OCI-LY7 (cell line): ENCODE measurements around the gene ERMAP. TPM values are rescaled to one million over a fixed set of nuclear protein-coding genes. Genes with fewer than 3 reads are reported as not detected.

Experiments
- BruUV-seq: library from RNA; stranded (reverse); fragments of 400-500 nt; replicated peaks from 2 replicates; lab custom pipeline; 2021; lab: Mats Ljungman, UMichigan
- CTCF ChIA-PET: fragments of 300-600 bp; sonication (Branson Sonifier 250); formaldehyde crosslinking; loops from one replicate; lab custom pipeline; 2022; ENCODE audit warnings: antibody characterized with exemption; ENCODE audit not compliant: unreplicated experiment; lab: Charles Lee
- POLR2A ChIA-PET: fragments of 300-600 bp; sonication (Branson Sonifier 250); formaldehyde crosslinking; loops from one replicate; lab custom pipeline; 2022; ENCODE audit warnings: antibody characterized with exemption; lab: Charles Lee
- DNase-seq: peaks from one replicate; pipeline ENCODE4 v3.0.0-alpha.2; 2015; ENCODE audit warnings: low spot score
- H2AFZ ChIP-seq: fragments of 200-600 bp; sonication (generic), shearing (Covaris generic); 2 replicates; pipeline ENCODE4 v1.6.1; 2014; ENCODE audit warnings: mild to moderate bottlenecking, antibody characterized with exemption, low read length, moderate library complexity
- H3K27ac ChIP-seq: fragments of 200-600 bp; sonication (generic); 2 replicates; pipeline ENCODE4 v1.5.1; 2014; ENCODE audit warnings: mixed run types, low read depth, mild to moderate bottlenecking, moderate library complexity, low read length, inconsistent platforms; ENCODE audit not compliant: poor library complexity, severe bottlenecking
- H3K36me3 ChIP-seq: fragments of 200-600 bp; sonication (generic); 2 replicates; pipeline ENCODE4 v1.6.1; 2014; ENCODE audit warnings: mild to moderate bottlenecking, antibody characterized with exemption, low read length, moderate library complexity, mixed read lengths; ENCODE audit not compliant: insufficient read depth
- H3K4me1 ChIP-seq: fragments of 200-600 bp; sonication (generic); 2 replicates; pipeline ENCODE4 v1.5.1; 2014; ENCODE audit warnings: mild to moderate bottlenecking, low read length; ENCODE audit not compliant: insufficient read depth, poor library complexity, severe bottlenecking
- H3K4me2 ChIP-seq: fragments of 200-600 bp; sonication (generic); 2 replicates; pipeline ENCODE4 v1.6.1; 2014; ENCODE audit warnings: mild to moderate bottlenecking, low read length
- H3K4me3 ChIP-seq: fragments of 200-600 bp; sonication (generic); 2 replicates; pipeline ENCODE4 v1.5.1; 2014; ENCODE audit warnings: mild to moderate bottlenecking, low read depth, low read length; ENCODE audit not compliant: poor library complexity, severe bottlenecking
- H3K79me2 ChIP-seq: fragments of 200-600 bp; sonication (generic); 2 replicates; pipeline ENCODE4 v1.6.1; 2016; ENCODE audit warnings: low read depth, mild to moderate bottlenecking, low read length, moderate library complexity, mixed read lengths; ENCODE audit not compliant: insufficient read depth
- H3K9me2 ChIP-seq: fragments of 200-600 bp; sonication (generic); 2 replicates; pipeline ENCODE4 v1.6.1; 2016; ENCODE audit warnings: mild to moderate bottlenecking, low read length, mixed read lengths; ENCODE audit not compliant: insufficient read depth
- H3K9me3 ChIP-seq: fragments of 200-600 bp; sonication (generic); 2 replicates; pipeline ENCODE4 v1.6.1; 2014; ENCODE audit warnings: mild to moderate bottlenecking, mixed run types, low read length, mixed read lengths
- H4K20me1 ChIP-seq: fragments of 200-600 bp; sonication (generic); 2 replicates; pipeline ENCODE4 v1.6.1; 2014; ENCODE audit warnings: mild to moderate bottlenecking, antibody characterized with exemption, low read length, moderate library complexity, mixed read lengths; ENCODE audit not compliant: insufficient read depth
- EZH2phosphoT487 ChIP-seq: fragments of 200-600 bp; sonication (generic); IDR thresholded peaks from 2 replicates; pipeline ENCODE4 v1.6.1; 2018; ENCODE audit warnings: low read depth, borderline replicate concordance, mild to moderate bottlenecking, mixed run types, antibody characterized with exemption, low read length, moderate library complexity, mixed read lengths
- intact Hi-C: fragments of 100-400 bp; cut with micrococcal nuclease; formaldehyde crosslinking; loops from one replicate; pipeline ENCODE4 v1.10.0; 2022; ENCODE audit not compliant: unreplicated experiment
- total RNA-seq, 2 experiments: library from RNA; depleted of rRNA in 1 of 2; stranded (reverse); fragments of >200 nt in 1 of 2; shearing (Covaris generic) in 1 of 2; gene quantifications; 2 replicates each; pipeline ENCODE4 v1.2.3, GENCODE V29; 2014 to 2022
- TF ChIP-seq, protein P1 (sequence below): fragments of 200-600 bp; sonication (generic); conservative IDR thresholded peaks from 2 replicates; pipeline ENCODE4 v1.5.1; 2014; ENCODE audit warnings: mild to moderate bottlenecking, antibody characterized with exemption, low read length, moderate library complexity, mixed read lengths

ERMAP gene
- total RNA-seq, 2 experiments from 2014 or later: 2.7 to 5.1 TPM

DNA sequence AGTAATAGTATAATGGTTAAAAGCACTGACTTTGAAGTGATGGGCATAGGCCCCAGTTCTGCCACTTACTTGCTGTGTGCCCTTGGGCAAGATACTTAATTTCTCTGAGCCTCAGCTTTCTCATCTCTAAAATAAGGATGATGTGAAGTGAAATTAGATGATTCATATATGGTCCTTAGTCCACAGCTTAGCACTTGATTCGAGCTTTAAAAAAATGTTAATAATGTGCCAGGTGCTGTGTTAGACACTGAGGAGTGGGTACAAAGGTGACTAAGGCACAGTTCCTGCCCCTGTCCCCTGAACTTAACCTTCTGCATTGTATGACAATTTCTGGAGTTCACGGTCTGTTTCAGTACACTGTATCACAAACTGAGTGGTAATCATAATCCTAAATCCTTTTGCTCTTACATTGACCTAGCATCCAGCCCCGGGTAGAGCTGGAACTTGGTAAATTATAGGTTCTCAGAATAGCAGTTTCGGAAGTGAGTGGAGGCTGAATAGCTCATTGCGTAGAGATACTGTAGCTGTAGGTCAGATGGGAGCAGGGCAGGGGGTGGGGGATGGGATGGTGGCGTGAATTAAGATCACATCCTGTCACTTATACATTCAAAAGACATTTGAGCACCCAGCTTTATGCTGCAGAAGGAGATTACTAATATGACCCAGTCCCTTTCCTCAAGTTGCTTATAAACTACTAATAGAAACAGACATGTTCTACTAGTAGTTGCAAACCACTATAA lies 31.0 kb downstream of the ERMAP start:
- Histone ChIP-seq H3K9me2 (no peaks in the 10 kb centered on the region), H2AFZ (no peak overlapping the region; the same call in 1 of the 2 replicates), H3K36me3 (peaks cover 39% of the 10 kb centered on the region), H3K4me1 (peaks cover 62% of the 10 kb centered on the region), H3K4me3 (peak overlapping the region; percentile 89), H3K79me2 (peaks cover 27% of the 10 kb centered on the region), H3K27ac (peak overlapping the region; percentile 73), H3K4me2 (peak overlapping the region; percentile 99), H4K20me1 (no peaks in the 10 kb centered on the region), H3K9me3 (no peaks in the 10 kb centered on the region)
- BruUV-seq: TSS peak; percentile 59
- CTCF ChIA-PET: interaction anchor here (1.9 kb wide), 1 partner anchor 81 kb away, joined by 9 read pairs; the partner anchor contains the start of genes C1orf50 and P3H1
- DNase-seq: peak; percentile 64
- intact Hi-C loops: loop anchor here (1.0 to 2.0 kb wide), 2 partner anchors 31 to 110 kb away; partner anchors contain the start of genes ERMAP, SLC2A1 and SVBP
- POLR2A ChIA-PET: interaction anchor here (0.5 to 5.0 kb wide), 13 partner anchors 10 to 566 kb away, joined by 3 to 35 read pairs (median 4); partner anchors contain the start of genes C1orf50, ERMAP, P3H1 and SVBP
- no peak for TF ChIP-seq EZH2phosphoT487
- TF ChIP-seq, protein P1, sequence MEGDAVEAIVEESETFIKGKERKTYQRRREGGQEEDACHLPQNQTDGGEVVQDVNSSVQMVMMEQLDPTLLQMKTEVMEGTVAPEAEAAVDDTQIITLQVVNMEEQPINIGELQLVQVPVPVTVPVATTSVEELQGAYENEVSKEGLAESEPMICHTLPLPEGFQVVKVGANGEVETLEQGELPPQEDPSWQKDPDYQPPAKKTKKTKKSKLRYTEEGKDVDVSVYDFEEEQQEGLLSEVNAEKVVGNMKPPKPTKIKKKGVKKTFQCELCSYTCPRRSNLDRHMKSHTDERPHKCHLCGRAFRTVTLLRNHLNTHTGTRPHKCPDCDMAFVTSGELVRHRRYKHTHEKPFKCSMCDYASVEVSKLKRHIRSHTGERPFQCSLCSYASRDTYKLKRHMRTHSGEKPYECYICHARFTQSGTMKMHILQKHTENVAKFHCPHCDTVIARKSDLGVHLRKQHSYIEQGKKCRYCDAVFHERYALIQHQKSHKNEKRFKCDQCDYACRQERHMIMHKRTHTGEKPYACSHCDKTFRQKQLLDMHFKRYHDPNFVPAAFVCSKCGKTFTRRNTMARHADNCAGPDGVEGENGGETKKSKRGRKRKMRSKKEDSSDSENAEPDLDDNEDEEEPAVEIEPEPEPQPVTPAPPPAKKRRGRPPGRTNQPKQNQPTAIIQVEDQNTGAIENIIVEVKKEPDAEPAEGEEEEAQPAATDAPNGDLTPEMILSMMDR: no peak

DNA sequence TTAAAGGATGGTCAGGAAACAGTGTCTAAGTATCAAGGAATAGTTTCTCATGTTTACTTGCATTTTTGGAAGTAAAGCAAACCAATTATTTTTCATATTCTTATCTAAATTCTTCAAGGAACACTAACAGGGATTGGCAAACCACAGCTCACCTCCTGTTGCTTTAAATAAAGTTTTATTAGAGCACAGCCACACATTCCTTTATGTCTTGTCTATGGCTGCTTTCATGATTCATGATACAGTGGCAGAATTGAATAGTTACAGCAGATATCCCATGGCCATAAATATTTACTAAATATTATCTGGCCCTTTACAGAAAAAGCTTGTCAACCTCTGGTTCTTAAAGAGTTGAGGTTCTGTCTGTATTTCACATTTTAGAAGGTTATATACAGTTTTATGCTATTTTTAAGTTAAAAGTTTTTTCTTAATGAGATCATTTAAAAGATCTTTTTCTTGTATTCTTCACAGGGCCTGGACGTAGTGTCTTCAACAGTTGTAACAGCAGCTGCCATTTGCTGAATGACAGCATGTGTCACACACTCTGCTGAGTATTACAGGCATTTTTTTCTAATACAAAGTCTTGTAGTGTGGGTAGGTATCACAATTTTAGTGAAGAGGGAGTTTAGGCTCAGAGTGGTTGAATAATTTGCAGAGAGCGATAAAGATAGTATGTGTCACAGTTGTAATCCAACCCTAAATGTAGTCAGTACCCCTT lies 32.1 kb downstream of the ERMAP start:
- no peaks in the 10 kb centered on the region for H3K9me2 ChIP-seq
- H3K9me3 ChIP-seq: no peaks in the 10 kb centered on the region
- no peak overlapping the region for H2AFZ ChIP-seq
- peak overlapping the region; percentile 99 for H3K4me2 ChIP-seq
- no peak for TF ChIP-seq EZH2phosphoT487
- TF ChIP-seq, protein P1: no peak
- ChIA-PET POLR2A (interaction anchor here (0.6 to 5.0 kb wide), 8 partner anchors 11 to 1386 kb away, joined by 3 to 35 read pairs (median 4); partner anchors contain the start of genes C1orf50, ERMAP, P3H1 and SVBP), CTCF (no interaction called here)
- H3K79me2 ChIP-seq: peaks cover 27% of the 10 kb centered on the region
- H3K4me1 ChIP-seq: peaks cover 66% of the 10 kb centered on the region
- peak overlapping the region; percentile 73 for H3K27ac ChIP-seq
- H3K36me3 ChIP-seq: peaks cover 46% of the 10 kb centered on the region
- H3K4me3 ChIP-seq: peak overlapping the region; percentile 89
- intact Hi-C loops: loop anchor here (1.0 kb wide), 1 partner anchor 109 kb away; the partner anchor contains the start of gene SLC2A1
- no peaks in the 10 kb centered on the region for H4K20me1 ChIP-seq
- no peak for DNase-seq
- no TSS peak for BruUV-seq
